H7 (cell line): ENCODE results near the gene PANX1. TPM values are rescaled to one million over a fixed set of nuclear protein-coding genes. Genes with fewer than 3 reads are reported as not detected.

Experiments
- DNase-seq: peaks from one replicate; pipeline ENCODE4 v3.0.0; 2012
- H3K27me3 ChIP-seq: 2 replicates; pipeline ENCODE4 v1.6.0; 2011; ENCODE audit warnings: mild to moderate bottlenecking, low read length; ENCODE audit not compliant: control insufficient read depth, insufficient read depth
- H3K36me3 ChIP-seq: replicated peaks from 2 replicates; pipeline ENCODE4 v1.5.1; 2011; ENCODE audit warnings: low read length; ENCODE audit not compliant: control insufficient read depth, insufficient read depth
- H3K4me3 ChIP-seq: 2 replicates; pipeline ENCODE4 v1.5.1; 2011; ENCODE audit warnings: low read depth, mild to moderate bottlenecking, control low read depth, low read length, moderate library complexity; ENCODE audit not compliant: insufficient read depth
- total RNA-seq: library from RNA; depleted of rRNA; stranded (reverse); fragments of >200 nt; shearing (Covaris generic); gene quantifications from 2 replicates; pipeline ENCODE4 v1.2.3, GENCODE V29; 2014

PANX1 gene
- total RNA-seq, 1 experiment from 2014 or later: 25.7 TPM

- DNase-seq: no peak
- H3K4me3 ChIP-seq: no peak overlapping the region
- H3K27me3 ChIP-seq: no peaks in the 10 kb centered on the region
- no peaks in the 10 kb centered on the region for H3K36me3 ChIP-seq
Measured at GRCh38 chr11:94133752-94134151, 5.1 kb downstream of the PANX1 start.

GRCh38 chr11:94134651-94135512 lies 6.2 kb downstream of the PANX1 start:
- no peak overlapping the region for H3K4me3 ChIP-seq

GRCh38 chr11:94139416-94139815 lies 10.8 kb downstream of the PANX1 start:
- Histone ChIP-seq H3K27me3 (no peaks in the 10 kb centered on the region), H3K4me3 (no peak overlapping the region), H3K36me3 (no peaks in the 10 kb centered on the region)
- peak; percentile 58 for DNase-seq

More at GRCh38 chr11:94134651-94135512, 6.2 kb downstream of the PANX1 start:
- DNase-seq: no peak
- H3K36me3 ChIP-seq: no peaks in the 10 kb centered on the region
- H3K27me3 ChIP-seq: no peaks in the 10 kb centered on the region

GRCh38 chr11:94140154-94140655 lies 11.6 kb downstream of the PANX1 start:
- H3K36me3 ChIP-seq: no peaks in the 10 kb centered on the region
- H3K4me3 ChIP-seq: no peak overlapping the region
- no peak for DNase-seq
- H3K27me3 ChIP-seq: no peaks in the 10 kb centered on the region

- no peaks in the 10 kb centered on the region; the same call in 1 of the 2 replicates for H3K36me3 ChIP-seq
Measured at GRCh38 chr11:94141511-94142307, 13.1 kb downstream of the PANX1 start.

GRCh38 chr11:94142308-94143281 lies 14.0 kb downstream of the PANX1 start:
- Histone ChIP-seq H3K27me3 (no peaks in the 10 kb centered on the region), H3K36me3 (no peaks in the 10 kb centered on the region; the same call in 1 of the 2 replicates), H3K4me3 (no peak overlapping the region)
- DNase-seq: no peak

More at GRCh38 chr11:94141511-94142307, 13.1 kb downstream of the PANX1 start:
- no peaks in the 10 kb centered on the region for H3K27me3 ChIP-seq
- no peak for DNase-seq
- no peak overlapping the region for H3K4me3 ChIP-seq

- H3K27me3 ChIP-seq: no peaks in the 10 kb centered on the region
- no peak overlapping the region for H3K4me3 ChIP-seq
- DNase-seq: no peak
- no peaks in the 10 kb centered on the region; the same call in 1 of the 2 replicates for H3K36me3 ChIP-seq
Measured at GRCh38 chr11:94144216-94144615, 15.6 kb downstream of the PANX1 start.

- Histone ChIP-seq H3K4me3 (no peak overlapping the region), H3K27me3 (no peaks in the 10 kb centered on the region), H3K36me3 (no peaks in the 10 kb centered on the region; the same call in 1 of the 2 replicates)
- DNase-seq: no peak
Measured at GRCh38 chr11:94144664-94145063, 16.0 kb downstream of the PANX1 start.

GRCh38 chr11:94145431-94145830 lies 16.8 kb downstream of the PANX1 start:
- H3K27me3 ChIP-seq: no peaks in the 10 kb centered on the region
- DNase-seq: no peak
- no peak overlapping the region for H3K4me3 ChIP-seq
- H3K36me3 ChIP-seq: no peaks in the 10 kb centered on the region; the same call in 1 of the 2 replicates

GRCh38 chr11:94145916-94146315 lies 17.3 kb downstream of the PANX1 start:
- no peak overlapping the region for H3K4me3 ChIP-seq
- no peaks in the 10 kb centered on the region for H3K27me3 ChIP-seq
- no peak for DNase-seq
- H3K36me3 ChIP-seq: no peaks in the 10 kb centered on the region; the same call in 1 of the 2 replicates

GRCh38 chr11:94147433-94147845 lies 18.8 kb downstream of the PANX1 start:
- Histone ChIP-seq H3K4me3 (no peak overlapping the region), H3K36me3 (no peaks in the 10 kb centered on the region; the same call in 1 of the 2 replicates), H3K27me3 (no peaks in the 10 kb centered on the region)
- DNase-seq: no peak

- no peak overlapping the region for H3K4me3 ChIP-seq
- H3K27me3 ChIP-seq: no peaks in the 10 kb centered on the region
- no peak for DNase-seq
- no peaks in the 10 kb centered on the region; the same call in 1 of the 2 replicates for H3K36me3 ChIP-seq
Measured at GRCh38 chr11:94148189-94148588, 19.5 kb downstream of the PANX1 start.

GRCh38 chr11:94149431-94150017 lies 20.9 kb downstream of the PANX1 start:
- Histone ChIP-seq H3K36me3 (peaks cover 2% of the 10 kb centered on the region), H3K27me3 (no peaks in the 10 kb centered on the region), H3K4me3 (no peak overlapping the region)
- no peak for DNase-seq
